22Rv1 (cell line): Measurements from ENCODE around the gene P2RY2.

Source experiments
- ZFX ChIP-seq: fragments of 450-650 bp; IDR thresholded peaks from 2 replicates; pipeline ENCODE4 v1.6.1; 2017; ENCODE audit warnings: antibody characterized with exemption, borderline replicate concordance
- TF ChIP-seq, protein P1 (sequence below): fragments of 450-650 bp; IDR thresholded peaks from 2 replicates; pipeline ENCODE4 v1.5.1; 2017; ENCODE audit warnings: mild to moderate bottlenecking

- TF ChIP-seq, protein P1, sequence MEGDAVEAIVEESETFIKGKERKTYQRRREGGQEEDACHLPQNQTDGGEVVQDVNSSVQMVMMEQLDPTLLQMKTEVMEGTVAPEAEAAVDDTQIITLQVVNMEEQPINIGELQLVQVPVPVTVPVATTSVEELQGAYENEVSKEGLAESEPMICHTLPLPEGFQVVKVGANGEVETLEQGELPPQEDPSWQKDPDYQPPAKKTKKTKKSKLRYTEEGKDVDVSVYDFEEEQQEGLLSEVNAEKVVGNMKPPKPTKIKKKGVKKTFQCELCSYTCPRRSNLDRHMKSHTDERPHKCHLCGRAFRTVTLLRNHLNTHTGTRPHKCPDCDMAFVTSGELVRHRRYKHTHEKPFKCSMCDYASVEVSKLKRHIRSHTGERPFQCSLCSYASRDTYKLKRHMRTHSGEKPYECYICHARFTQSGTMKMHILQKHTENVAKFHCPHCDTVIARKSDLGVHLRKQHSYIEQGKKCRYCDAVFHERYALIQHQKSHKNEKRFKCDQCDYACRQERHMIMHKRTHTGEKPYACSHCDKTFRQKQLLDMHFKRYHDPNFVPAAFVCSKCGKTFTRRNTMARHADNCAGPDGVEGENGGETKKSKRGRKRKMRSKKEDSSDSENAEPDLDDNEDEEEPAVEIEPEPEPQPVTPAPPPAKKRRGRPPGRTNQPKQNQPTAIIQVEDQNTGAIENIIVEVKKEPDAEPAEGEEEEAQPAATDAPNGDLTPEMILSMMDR: no peak
- TF ChIP-seq ZFX: no peak
Observed at GRCh38 chr11:73262851-73263495, 44.9 kb downstream of the P2RY2 start.
